ENCODE measurements around the gene MR1. TPM values are rescaled to one million over a fixed set of nuclear protein-coding genes. Genes with fewer than 3 reads are reported as not detected.

MR1 gene
- total RNA-seq, 1 experiment from 2014 or later: 6.6 TPM

- TF ChIP-seq, protein P1, sequence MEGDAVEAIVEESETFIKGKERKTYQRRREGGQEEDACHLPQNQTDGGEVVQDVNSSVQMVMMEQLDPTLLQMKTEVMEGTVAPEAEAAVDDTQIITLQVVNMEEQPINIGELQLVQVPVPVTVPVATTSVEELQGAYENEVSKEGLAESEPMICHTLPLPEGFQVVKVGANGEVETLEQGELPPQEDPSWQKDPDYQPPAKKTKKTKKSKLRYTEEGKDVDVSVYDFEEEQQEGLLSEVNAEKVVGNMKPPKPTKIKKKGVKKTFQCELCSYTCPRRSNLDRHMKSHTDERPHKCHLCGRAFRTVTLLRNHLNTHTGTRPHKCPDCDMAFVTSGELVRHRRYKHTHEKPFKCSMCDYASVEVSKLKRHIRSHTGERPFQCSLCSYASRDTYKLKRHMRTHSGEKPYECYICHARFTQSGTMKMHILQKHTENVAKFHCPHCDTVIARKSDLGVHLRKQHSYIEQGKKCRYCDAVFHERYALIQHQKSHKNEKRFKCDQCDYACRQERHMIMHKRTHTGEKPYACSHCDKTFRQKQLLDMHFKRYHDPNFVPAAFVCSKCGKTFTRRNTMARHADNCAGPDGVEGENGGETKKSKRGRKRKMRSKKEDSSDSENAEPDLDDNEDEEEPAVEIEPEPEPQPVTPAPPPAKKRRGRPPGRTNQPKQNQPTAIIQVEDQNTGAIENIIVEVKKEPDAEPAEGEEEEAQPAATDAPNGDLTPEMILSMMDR (IDR thresholded peaks at IDR 0.05 in 2 of 3, conservative IDR thresholded peaks at IDR 0.05 in 1 of 3; ENCODE audit: borderline replicate concordance in 1 of 3, insufficient read depth in 1 of 3, low read depth in 2 of 3, low read length in 2 of 3): no peak
- no peak for TF ChIP-seq CEBPB (IDR thresholded peaks at IDR 0.05; ENCODE audit: low read depth)
Observed at GRCh38 chr1:181089017-181089675, 55.4 kb downstream of the MR1 start (continued).

DNA sequence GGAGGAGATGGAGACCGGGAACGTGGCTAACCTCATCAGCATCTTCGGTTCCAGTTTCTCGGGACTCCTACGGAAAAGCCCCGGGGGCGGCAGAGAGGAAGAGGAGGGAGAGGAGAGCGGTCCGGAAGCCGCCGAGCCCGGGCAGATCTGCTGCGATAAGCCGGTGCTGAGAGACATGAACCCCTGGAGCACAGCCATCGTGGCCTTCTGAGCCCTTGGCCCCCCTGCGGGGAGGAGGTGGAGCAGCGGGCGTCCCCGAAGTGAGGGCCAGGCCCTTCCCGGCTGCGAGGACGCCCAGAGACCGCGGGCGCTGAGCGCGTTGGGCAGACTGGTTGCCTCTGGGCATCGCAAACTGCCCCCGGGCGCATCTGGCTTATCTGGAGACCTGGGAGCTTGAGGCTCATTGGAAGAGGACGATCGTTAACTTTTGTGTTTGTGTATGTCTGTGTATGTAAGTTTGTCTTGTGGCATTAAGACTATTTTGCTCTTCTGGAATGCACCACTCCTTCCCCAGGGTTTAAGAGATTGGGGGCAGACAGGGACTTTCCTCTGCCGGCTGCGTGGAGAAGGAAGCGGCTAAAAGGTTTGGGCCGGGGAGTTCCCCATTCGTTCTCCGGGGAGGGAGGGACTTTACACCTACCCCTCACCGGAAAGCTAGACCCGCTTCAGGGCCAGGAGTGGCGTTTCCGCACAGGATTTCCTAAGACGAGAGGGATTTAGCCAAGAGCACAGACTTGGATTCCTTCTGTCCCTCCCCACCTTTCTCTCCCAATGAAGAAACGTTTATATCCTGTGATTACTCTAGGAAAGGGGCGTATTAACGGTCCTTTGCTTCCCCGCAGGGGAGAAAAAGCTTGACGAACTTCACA, 56.1 kb downstream of the MR1 start:
- Histone ChIP-seq H4K20me1 (ENCODE audit: insufficient read depth) (peaks cover 22% of the 10 kb centered on the region; the same call in 1 of the 2 replicates), H3K9me2 (ENCODE audit: insufficient read depth) (no peaks in the 10 kb centered on the region), H3K9ac (ENCODE audit: low read length) (peak overlapping the region; percentile 79), H3K27me3 (ENCODE audit: insufficient read depth, low read length) (no peaks in the 10 kb centered on the region), H3K4me1 (ENCODE audit: control insufficient read depth in 1 of 2, insufficient read depth in 2 of 2, low read length in 2 of 2) (peaks cover 21 to 35% of the 10 kb centered on the region in 2 experiments), H3K4me2 (ENCODE audit: low read length) (peak overlapping the region; percentile 75), H3K79me2 (ENCODE audit: insufficient read depth, low read length) (peaks cover 44% of the 10 kb centered on the region), H3K4me3 (replicated peaks in 1 of 2; ENCODE audit: low read depth in 1 of 2, low read length in 2 of 2) (peak overlapping the region; percentile 66 to 74), H3K9me3 (ENCODE audit: control insufficient read depth in 1 of 2, insufficient read depth in 1 of 2, low read depth in 1 of 2, low read length in 2 of 2) (no peaks in the 10 kb centered on the region), H3K36me3 (ENCODE audit: control insufficient read depth in 1 of 2, insufficient read depth in 2 of 2, low read length in 2 of 2) (peaks cover 3% of the 10 kb centered on the region in 2 experiments; a peak in 2 of 4 replicates), H3K27ac (ENCODE audit: low read depth, low read length) (peak overlapping the region; percentile 82; the same call in 1 of the 2 replicates), H2AFZ (ENCODE audit: low read depth, low read length, poor library complexity, severe bottlenecking) (no peak overlapping the region)
- DNase-seq (ENCODE audit: low read depth, low spot score) (no peak), ATAC-seq (no peak)
- ChIA-PET CTCF (no interaction called here), POLR2A (interaction anchor here (0.7 to 2.1 kb wide), 11 partner anchors 9 to 52 kb away, joined by 3 to 10 read pairs (median 5); no protein-coding TSS in a partner anchor), RAD21 (ENCODE audit: low non-redundant PET in 1 of 2, low total read pairs in 2 of 2, uncharacterized antibody in 2 of 2, unreplicated experiment in 2 of 2) (no interaction called here)
- TF ChIP-seq POLR2AphosphoS5 (IDR thresholded peaks at IDR 0.05; ENCODE audit: low read depth, low read length): peak; percentile 39; the same call in 1 of the 2 replicates
- TF ChIP-seq, protein P1 (IDR thresholded peaks at IDR 0.05 in 2 of 3, conservative IDR thresholded peaks at IDR 0.05 in 1 of 3; ENCODE audit: borderline replicate concordance in 1 of 3, insufficient read depth in 1 of 3, low read depth in 2 of 3, low read length in 2 of 3): no peak
- intact Hi-C loops (cut with micrococcal nuclease): loop anchor here (2.0 kb wide), 1 partner anchor 15 kb away; no protein-coding TSS in a partner anchor
- BruUV-seq (replicated peaks): TSS peak; percentile 74

All from HCT116 (cell line).